HL-60 (cell line): ENCODE measurements around the gene SLC2A9.

Source experiments
- GABPA ChIP-seq: IDR thresholded peaks from 2 replicates; pipeline ENCODE4 v1.6.1; 2012; ENCODE audit warnings: low read depth
- POLR2AphosphoS5 ChIP-seq: IDR thresholded peaks from 2 replicates; pipeline ENCODE4 v1.6.1; 2012; ENCODE audit warnings: low read depth
- TF ChIP-seq, protein P1 (sequence below): IDR thresholded peaks from one replicate; pipeline ENCODE4 v1.5.1; 2011; ENCODE audit warnings: low read length, control low read depth, inconsistent platforms; ENCODE audit not compliant: insufficient read depth
- TF ChIP-seq, protein P2 (sequence below): IDR thresholded peaks from 2 replicates; pipeline ENCODE4 v1.6.1; 2012; ENCODE audit warnings: low read depth; ENCODE audit not compliant: insufficient replicate concordance

- TF ChIP-seq, protein P1, sequence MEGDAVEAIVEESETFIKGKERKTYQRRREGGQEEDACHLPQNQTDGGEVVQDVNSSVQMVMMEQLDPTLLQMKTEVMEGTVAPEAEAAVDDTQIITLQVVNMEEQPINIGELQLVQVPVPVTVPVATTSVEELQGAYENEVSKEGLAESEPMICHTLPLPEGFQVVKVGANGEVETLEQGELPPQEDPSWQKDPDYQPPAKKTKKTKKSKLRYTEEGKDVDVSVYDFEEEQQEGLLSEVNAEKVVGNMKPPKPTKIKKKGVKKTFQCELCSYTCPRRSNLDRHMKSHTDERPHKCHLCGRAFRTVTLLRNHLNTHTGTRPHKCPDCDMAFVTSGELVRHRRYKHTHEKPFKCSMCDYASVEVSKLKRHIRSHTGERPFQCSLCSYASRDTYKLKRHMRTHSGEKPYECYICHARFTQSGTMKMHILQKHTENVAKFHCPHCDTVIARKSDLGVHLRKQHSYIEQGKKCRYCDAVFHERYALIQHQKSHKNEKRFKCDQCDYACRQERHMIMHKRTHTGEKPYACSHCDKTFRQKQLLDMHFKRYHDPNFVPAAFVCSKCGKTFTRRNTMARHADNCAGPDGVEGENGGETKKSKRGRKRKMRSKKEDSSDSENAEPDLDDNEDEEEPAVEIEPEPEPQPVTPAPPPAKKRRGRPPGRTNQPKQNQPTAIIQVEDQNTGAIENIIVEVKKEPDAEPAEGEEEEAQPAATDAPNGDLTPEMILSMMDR = no peak
- no peak for TF ChIP-seq POLR2AphosphoS5
- TF ChIP-seq GABPA = no peak
- TF ChIP-seq, protein P2, sequence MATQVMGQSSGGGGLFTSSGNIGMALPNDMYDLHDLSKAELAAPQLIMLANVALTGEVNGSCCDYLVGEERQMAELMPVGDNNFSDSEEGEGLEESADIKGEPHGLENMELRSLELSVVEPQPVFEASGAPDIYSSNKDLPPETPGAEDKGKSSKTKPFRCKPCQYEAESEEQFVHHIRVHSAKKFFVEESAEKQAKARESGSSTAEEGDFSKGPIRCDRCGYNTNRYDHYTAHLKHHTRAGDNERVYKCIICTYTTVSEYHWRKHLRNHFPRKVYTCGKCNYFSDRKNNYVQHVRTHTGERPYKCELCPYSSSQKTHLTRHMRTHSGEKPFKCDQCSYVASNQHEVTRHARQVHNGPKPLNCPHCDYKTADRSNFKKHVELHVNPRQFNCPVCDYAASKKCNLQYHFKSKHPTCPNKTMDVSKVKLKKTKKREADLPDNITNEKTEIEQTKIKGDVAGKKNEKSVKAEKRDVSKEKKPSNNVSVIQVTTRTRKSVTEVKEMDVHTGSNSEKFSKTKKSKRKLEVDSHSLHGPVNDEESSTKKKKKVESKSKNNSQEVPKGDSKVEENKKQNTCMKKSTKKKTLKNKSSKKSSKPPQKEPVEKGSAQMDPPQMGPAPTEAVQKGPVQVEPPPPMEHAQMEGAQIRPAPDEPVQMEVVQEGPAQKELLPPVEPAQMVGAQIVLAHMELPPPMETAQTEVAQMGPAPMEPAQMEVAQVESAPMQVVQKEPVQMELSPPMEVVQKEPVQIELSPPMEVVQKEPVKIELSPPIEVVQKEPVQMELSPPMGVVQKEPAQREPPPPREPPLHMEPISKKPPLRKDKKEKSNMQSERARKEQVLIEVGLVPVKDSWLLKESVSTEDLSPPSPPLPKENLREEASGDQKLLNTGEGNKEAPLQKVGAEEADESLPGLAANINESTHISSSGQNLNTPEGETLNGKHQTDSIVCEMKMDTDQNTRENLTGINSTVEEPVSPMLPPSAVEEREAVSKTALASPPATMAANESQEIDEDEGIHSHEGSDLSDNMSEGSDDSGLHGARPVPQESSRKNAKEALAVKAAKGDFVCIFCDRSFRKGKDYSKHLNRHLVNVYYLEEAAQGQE = no peak
Measured at GRCh38 chr4:10046471-10046870, 25.2 kb upstream of the SLC2A9 start.
